Measurements from ENCODE around the gene ACTBL2. TPM values are rescaled to one million over a fixed set of nuclear protein-coding genes. Genes with fewer than 3 reads are reported as not detected.

The ACTBL2 gene
- total RNA-seq, 4 donors from 2014 or later, result 0.13 to 0.59 TPM; not detected in 2

DNA sequence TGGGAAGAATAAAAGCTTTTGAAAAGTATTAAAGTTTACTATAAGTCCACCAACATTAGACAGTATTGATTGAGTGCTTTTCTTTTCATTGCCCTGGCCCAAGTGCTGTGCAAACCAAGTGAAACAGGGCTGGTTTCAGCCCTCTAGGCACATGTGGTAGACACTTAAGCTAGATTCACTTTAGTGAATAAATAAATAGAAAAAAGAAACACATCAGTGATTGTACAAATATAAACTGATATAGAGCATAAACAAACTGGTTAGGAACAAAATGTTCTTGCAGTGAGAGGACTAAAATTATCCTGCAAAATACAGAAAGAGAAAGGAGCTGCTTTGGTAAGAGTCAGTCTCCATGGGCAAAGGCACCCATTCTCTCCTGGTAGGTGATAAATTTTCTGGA lies 29.7 kb downstream of the ACTBL2 start:
- peak; percentile 18 to 62 for DNase-seq
- peak overlapping the region; percentile 67 to 89 (median 87) for H3K27ac ChIP-seq
- no peak overlapping the region for H3K4me3 ChIP-seq (replicated peaks in 1 of 3)
- no peaks in the 10 kb centered on the region for H3K27me3 ChIP-seq
- H3K4me1 ChIP-seq, result peaks cover 33 to 37% of the 10 kb centered on the region in 2 donors
- H3K9me3 ChIP-seq, result no peaks in the 10 kb centered on the region
- TF ChIP-seq, protein P1, sequence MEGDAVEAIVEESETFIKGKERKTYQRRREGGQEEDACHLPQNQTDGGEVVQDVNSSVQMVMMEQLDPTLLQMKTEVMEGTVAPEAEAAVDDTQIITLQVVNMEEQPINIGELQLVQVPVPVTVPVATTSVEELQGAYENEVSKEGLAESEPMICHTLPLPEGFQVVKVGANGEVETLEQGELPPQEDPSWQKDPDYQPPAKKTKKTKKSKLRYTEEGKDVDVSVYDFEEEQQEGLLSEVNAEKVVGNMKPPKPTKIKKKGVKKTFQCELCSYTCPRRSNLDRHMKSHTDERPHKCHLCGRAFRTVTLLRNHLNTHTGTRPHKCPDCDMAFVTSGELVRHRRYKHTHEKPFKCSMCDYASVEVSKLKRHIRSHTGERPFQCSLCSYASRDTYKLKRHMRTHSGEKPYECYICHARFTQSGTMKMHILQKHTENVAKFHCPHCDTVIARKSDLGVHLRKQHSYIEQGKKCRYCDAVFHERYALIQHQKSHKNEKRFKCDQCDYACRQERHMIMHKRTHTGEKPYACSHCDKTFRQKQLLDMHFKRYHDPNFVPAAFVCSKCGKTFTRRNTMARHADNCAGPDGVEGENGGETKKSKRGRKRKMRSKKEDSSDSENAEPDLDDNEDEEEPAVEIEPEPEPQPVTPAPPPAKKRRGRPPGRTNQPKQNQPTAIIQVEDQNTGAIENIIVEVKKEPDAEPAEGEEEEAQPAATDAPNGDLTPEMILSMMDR (IDR thresholded peaks at IDR 0.05), result no peak
- peak in 1 of 2 donors; percentile 24 for TF ChIP-seq POLR2A (IDR thresholded peaks at IDR 0.05)
- no peaks in the 10 kb centered on the region for H3K36me3 ChIP-seq
- intact Hi-C loops (cut with DNase I), result no loop called here

GRCh38 chr5:57450991-57451876 lies 31.4 kb downstream of the ACTBL2 start:
- DNase-seq, result no peak
- Histone ChIP-seq H3K9me3 (no peaks in the 10 kb centered on the region), H3K4me3 (replicated peaks in 1 of 3) (no peak overlapping the region), H3K4me1 (peaks cover 33 to 37% of the 10 kb centered on the region in 2 donors), H3K27ac (peak overlapping the region; percentile 19 to 89 (median 67)), H3K36me3 (no peaks in the 10 kb centered on the region), H3K27me3 (no peaks in the 10 kb centered on the region)
- WGBS, 2 donors, result 62 to 66% methylated on average over 4 of the region's 4 CpGs
- intact Hi-C loops (cut with DNase I), result no loop called here
- TF ChIP-seq, protein P1 (IDR thresholded peaks at IDR 0.05), result no peak
- TF ChIP-seq POLR2A (IDR thresholded peaks at IDR 0.05), result no peak

- H3K9me3 ChIP-seq, result no peaks in the 10 kb centered on the region
- H3K4me3 ChIP-seq (replicated peaks in 1 of 3), result no peak overlapping the region
- H3K4me1 ChIP-seq, result peaks cover 24 to 31% of the 10 kb centered on the region in 2 donors
- no peaks in the 10 kb centered on the region for H3K27me3 ChIP-seq
- WGBS, 2 donors, result 63 to 73% methylated on average over 1 of the region's 1 CpG
- no peak overlapping the region for H3K27ac ChIP-seq
- no peaks in the 10 kb centered on the region for H3K36me3 ChIP-seq
- DNase-seq, result no peak
- no peak for TF ChIP-seq POLR2A (IDR thresholded peaks at IDR 0.05)
- TF ChIP-seq, protein P1 (IDR thresholded peaks at IDR 0.05), result no peak
- intact Hi-C loops (cut with DNase I), result no loop called here
Observed at GRCh38 chr5:57448751-57449150, 33.9 kb downstream of the ACTBL2 start.

DNA sequence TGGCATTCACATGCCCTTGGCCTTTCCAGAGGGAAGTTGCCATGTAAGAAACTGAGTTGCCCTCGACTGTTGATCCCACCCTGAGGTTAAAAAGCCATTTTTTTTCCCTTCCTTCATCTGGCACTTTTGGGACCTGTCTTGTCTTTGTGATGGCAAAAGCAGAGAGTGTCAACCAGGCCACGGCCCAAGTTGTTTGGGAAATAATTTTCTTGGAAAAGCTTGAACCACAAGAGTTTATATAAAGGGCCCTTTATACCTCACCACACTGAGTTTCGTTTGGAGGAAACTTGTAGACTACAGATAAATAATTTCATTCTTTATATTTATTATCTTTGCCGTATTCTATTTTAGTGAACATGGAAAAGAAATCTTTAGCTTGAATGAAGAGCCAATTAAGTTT lies 34.3 kb downstream of the ACTBL2 start:
- Histone ChIP-seq H3K4me1 (peaks cover 19 to 27% of the 10 kb centered on the region in 2 donors), H3K36me3 (no peaks in the 10 kb centered on the region), H3K9me3 (no peaks in the 10 kb centered on the region), H3K27me3 (no peaks in the 10 kb centered on the region), H3K4me3 (replicated peaks in 1 of 3) (no peak overlapping the region), H3K27ac (no peak overlapping the region)
- TF ChIP-seq, protein P1 (IDR thresholded peaks at IDR 0.05), result no peak
- no peak for TF ChIP-seq POLR2A (IDR thresholded peaks at IDR 0.05)
- intact Hi-C loops (cut with DNase I), result no loop called here
- no peak for DNase-seq
- WGBS, 2 donors, result 76 to 85% methylated on average over 4 of the region's 4 CpGs

DNA sequence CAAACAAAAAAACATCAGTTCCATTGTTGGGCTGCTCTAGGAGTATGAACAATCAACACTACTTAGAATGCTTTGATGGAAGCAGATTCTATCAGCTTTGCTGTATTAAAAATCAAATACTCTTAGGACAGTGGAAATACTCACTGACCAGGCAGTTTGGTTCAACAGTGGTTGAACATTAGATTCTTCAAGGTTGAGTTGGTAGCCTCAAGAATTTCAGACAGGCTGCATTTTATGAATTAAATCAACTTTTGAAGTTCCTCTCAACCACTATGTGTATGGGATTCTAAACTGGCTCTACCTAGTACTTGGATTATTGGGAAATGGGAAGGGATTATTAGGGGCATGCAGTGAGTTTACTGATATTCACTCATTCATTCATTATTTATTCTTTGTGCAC lies 35.0 kb downstream of the ACTBL2 start:
- TF ChIP-seq POLR2A (IDR thresholded peaks at IDR 0.05), result no peak
- TF ChIP-seq, protein P1 (IDR thresholded peaks at IDR 0.05), result no peak
- DNase-seq, result no peak
- intact Hi-C loops (cut with DNase I), result no loop called here
- Histone ChIP-seq H3K4me1 (peaks cover 16 to 24% of the 10 kb centered on the region in 2 donors), H3K9me3 (no peaks in the 10 kb centered on the region), H3K27me3 (no peaks in the 10 kb centered on the region), H3K36me3 (no peaks in the 10 kb centered on the region), H3K27ac (no peak overlapping the region), H3K4me3 (replicated peaks in 1 of 3) (no peak overlapping the region)

Data from thyroid gland (tissue), 4 donors.